ENCODE results near the gene TRIM63. TPM values are rescaled to one million over a fixed set of nuclear protein-coding genes. Genes with fewer than 3 reads are reported as not detected.
A peak's percentile ranks its signal among the peaks of the same experiment; 100 is the strongest.
"Not testable (repeated sequence)": the region's sequence is repeated elsewhere in the genome, so short reads cannot be mapped to it uniquely, and the experiment has no call there.

TRIM63 gene
- 0.05 and 0.10 TPM in 2 replicates for total RNA-seq (2014; rRNA removed; shearing (Covaris generic))

GRCh38 chr1:26067432-26067911, at the start of gene TRIM63:
TSS of gene TRIM63 (minus strand) at chr1:26067630. CDS start at chr1:26067494, 136 bp downstream.
- no peak for DNase-seq (ENCODE audit: low spot score)

- DNase-seq (ENCODE audit: low spot score): no peak
Measured at GRCh38 chr1:26114165-26114927, 46.9 kb upstream of the TRIM63 start.

- DNase-seq (ENCODE audit: low spot score): no peak
Measured at GRCh38 chr1:26112407-26112775, 45.0 kb upstream of the TRIM63 start.

GRCh38 chr1:26111530-26112406, 44.3 kb upstream of the TRIM63 start, which contains the start of gene PDIK1L:
TSS of gene PDIK1L (plus strand) at chr1:26111824. CDS start at chr1:26114309, 2,485 bp downstream.
- DNase-seq (ENCODE audit: low spot score): peak; percentile 93

DNA sequence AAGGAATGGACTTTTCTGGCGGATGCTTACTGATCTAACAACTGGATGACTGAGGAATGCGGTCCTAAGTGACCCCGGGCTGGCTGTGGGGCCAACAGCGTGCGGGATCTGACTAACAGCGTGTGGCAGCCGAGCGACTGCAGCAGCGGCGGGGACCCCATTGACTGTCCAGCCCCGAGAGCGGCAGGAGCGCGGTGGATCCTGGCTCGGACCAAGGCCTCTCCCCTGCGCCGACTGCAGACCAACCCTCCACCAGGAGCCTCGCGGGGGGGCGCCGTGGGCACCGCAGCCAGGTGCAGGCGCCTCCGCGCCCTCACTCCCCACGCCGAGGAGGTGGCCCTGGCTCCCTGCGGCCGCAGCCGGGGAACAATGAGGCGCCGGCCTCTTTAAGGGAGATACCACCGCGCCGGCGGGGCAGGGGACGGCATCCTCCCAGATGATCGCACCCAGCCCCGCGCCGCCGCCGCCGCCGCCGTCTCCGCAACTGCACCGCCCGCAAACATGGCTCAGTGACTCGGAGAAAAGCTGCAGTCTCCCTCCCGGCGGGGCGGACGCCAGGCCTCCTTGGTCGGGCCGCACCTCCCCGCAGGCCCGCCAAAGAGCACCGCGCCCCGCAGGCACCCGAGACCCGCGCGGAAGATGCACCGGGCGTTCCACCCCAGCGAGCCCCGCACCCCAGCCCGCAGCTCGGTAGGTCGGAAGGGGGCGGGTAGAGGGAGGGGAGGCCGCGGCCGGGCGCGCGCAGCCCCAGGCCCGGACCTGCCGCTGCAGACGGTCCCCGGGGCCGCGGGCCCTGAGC, 43.5 kb upstream of the TRIM63 start:
- DNase-seq (ENCODE audit: low spot score): peak; percentile 81

DNA sequence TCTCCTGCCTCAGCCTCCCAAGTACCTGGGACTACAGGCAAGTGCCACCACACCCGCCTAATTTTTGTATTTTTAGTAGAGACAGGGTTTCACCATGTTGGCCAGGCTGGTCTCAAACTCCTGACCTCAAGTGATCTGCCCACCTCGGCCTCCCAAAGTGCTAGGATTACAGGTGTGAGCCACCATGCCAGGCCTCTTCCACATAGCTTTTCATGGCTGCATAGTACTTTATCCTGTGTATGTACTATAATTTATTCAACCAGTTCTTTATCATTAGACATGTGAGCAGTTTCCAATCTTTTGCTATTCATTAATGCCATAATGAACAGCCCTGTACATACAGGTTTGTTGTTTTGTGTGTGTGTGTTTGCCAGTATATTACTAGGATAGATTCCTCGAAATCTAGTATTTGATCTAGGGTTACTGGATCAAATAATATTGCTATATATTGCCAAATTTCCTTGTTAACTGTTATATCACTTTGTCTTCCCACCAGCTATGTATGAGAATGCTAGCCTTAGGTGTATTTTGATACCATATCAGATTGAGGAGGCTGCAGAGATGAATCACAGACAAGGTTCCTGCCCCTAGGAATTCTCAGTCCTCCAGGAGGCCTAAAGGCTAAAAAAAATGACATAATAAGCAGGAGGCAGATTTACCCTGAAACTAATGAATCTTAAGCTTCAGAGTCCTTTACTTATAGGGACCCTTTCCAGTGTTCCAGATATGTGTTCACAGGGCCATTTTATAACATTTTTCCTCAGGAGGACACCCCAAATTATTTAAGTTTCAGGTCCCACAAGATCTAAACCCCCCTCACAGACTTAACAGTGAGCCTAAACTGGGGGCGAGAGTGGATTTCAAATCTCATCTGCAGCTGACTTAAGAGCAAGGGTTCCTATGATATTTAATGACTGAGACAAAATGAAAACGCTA, 42.1 kb upstream of the TRIM63 start:
- DNase-seq (ENCODE audit: low spot score): no peak

DNA sequence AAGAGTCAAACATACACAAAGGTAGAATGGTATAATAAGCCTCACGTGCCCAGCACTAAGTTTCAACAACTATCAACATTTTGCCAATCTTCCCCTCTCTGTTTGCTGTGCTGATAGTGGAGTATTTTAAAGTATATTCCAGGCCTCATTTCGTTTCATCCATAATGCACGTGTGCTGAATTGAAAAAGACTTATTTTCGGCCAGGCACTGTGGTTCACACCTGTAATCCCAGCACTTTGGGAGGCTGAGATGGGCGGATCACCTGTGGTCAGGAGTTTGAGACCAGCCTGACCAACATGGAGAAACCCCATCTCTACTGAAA, 37.8 kb upstream of the TRIM63 start:
- DNase-seq (ENCODE audit: low spot score): not testable (repeated sequence)

DNA sequence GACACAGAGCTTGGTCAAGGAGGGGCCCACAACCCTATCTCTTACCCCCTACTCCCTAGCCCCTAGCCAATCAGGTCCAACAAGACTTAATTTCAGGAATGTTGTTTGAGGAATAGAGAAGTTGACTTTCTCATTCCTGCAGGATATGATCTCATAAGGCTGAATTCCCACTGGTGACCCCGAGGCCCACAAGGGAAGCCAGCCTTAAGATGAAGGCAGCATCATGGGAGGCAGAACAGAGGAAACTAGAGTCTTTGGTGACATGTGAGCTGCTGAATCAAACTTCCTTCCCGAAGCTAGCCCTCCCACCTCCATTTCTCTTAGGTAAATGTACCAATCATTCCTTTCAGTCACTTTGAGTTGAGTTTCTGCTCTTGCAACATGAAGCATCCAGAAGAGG, 35.1 kb upstream of the TRIM63 start:
- DNase-seq (ENCODE audit: low spot score): no peak

DNA sequence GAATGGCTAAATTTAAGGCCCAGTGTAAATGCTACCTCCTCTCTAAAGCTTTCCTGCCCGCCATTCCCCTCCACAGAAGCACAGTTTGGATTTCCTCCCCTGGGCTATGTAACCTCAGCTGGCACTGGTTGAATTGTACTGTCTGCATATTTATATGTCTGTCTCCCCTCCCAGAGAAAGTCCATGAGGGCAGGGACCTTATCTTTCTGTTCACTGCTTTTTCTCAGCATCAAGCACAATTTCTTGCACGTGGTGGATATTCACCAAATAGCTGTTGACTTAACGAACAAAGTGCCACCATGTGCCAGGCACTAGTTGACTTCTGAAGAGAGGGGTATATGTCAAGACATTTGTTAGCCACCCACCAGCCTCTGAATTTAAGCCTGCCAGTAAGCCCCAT, 34.7 kb upstream of the TRIM63 start:
- no peak for DNase-seq (ENCODE audit: low spot score)

- not testable (repeated sequence) for DNase-seq (ENCODE audit: low spot score)
Measured at GRCh38 chr1:26100204-26100603, 32.8 kb upstream of the TRIM63 start.

- no peak for DNase-seq (ENCODE audit: low spot score)
Measured at GRCh38 chr1:26099780-26100179, 32.4 kb upstream of the TRIM63 start.

DNA sequence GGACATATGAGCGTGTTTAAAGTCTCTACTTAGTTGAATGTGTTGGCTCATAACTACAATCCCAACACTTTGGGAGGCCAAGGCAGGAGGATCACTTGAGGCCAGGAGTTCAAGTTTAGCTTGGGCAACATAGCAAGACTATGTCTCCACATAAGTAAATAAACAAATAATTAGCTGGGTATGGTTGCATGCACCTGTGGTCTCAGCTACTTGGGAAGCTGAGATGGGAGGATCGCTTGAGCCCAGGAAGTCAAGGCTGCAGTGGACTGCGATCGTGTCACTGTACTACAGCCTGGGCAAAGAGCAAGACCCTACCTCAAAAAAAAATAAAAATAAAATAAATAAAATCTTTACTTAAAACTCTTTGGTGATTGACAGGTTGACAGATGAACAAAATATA, 31.2 kb upstream of the TRIM63 start:
- no peak for DNase-seq (ENCODE audit: low spot score)

DNA sequence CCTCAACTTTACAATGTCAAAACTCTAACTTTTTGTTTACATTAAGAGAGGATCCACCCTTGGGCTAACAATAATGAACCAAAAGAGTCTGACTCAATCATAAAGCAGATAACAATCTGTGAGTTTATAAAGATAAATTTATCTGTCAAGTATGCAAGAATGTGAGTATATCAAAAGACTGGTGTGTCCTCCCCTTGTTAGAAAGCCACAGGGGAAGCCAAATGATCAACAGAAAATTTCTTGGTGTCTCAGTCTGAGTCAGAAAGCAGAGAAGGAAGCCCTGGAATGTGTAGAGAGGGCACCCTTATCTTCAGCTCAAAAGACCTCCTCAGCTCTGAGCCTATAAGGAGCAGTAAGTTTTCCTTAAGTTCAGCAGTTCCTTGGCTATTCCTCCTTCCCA, 30.3 kb upstream of the TRIM63 start:
- DNase-seq (ENCODE audit: low spot score): no peak

GRCh38 chr1:26096471-26096870, 29.0 kb upstream of the TRIM63 start:
- DNase-seq (ENCODE audit: low spot score): no peak

- DNase-seq (ENCODE audit: low spot score): no peak
Measured at GRCh38 chr1:26094677-26095383, 27.4 kb upstream of the TRIM63 start.

- no peak for DNase-seq (ENCODE audit: low spot score)
Measured at GRCh38 chr1:26094076-26094669, 26.7 kb upstream of the TRIM63 start.

DNA sequence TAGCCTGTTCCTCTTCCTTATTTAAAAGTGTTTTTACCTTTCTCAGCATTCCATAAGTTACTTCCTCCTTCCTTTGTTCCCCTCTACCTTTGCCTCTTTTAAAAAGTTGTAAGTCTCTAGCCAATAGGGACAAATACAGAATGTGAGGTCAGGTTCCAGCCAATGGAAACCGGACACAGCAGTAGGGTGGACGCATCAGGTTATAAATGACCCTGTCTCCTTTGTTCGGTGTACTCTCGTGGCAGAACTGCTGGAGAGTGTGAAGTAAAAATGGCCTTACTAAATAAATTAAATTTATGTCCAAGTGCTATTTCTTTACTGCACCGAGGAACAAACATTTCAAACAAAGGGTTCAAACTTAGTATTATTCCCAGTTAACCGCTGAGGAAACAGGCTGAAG, 26.1 kb upstream of the TRIM63 start:
- not testable (repeated sequence) for DNase-seq (ENCODE audit: low spot score)

DNA sequence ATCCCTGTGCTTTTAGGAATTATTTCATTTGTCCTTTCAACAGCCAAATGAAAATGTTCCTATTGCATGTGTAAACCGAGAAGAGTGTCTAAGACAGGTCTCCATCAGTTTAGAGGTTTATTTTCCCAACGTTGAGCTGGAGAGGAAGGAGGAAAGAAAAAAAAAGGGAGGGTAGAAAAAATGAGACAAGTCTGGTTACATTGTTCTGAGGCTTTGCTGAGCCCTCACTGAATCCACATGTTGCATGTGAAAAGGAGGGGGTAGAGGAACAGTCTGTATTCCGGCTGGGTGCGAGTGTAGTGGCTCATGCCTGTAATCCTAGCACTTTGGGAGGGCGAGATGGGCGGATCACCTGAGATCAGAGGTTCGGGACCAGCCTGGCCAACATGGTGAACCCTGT, 25.0 kb upstream of the TRIM63 start:
- DNase-seq (ENCODE audit: low spot score): no peak

- no peak for DNase-seq (ENCODE audit: low spot score)
Measured at GRCh38 chr1:26090893-26091292, 23.5 kb upstream of the TRIM63 start.

DNA sequence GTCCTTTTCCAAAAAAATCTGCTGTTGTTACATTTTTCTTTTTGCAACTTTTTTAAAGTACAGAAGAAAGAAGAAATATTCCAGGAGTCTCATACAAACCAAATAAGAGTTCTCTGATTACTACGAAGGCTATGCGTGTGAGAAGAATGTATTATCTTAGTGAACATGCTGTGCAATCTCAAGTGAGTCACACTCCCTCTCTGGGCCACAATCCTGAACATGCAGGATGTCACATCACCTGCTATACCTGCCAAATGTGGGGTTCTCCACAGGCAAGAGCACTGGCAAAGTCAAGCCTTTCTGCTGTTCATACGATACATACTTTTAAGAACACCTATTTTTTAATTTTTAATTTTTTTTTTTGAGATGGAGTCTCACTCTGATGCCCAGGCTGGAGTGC, 21.7 kb upstream of the TRIM63 start:
- no peak for DNase-seq (ENCODE audit: low spot score)
